Psoas muscle (tissue), 8 donors: Measurements from ENCODE around the gene BRD9. TPM values are rescaled to one million over a fixed set of nuclear protein-coding genes. Genes with fewer than 3 reads are reported as not detected.
A peak's percentile ranks its signal among the peaks of the same experiment; 100 is the strongest.

Experiments used
- ATAC-seq, 4 donors: fragments of 200-7000 bp; cut with Tn5 transposase; one replicate each; pipeline ENCODE4 v1.9.1; 2020; ENCODE audit warnings: moderate library complexity in 3 of 4, mild to moderate bottlenecking in 2 of 4
- DNase-seq, 2 donors: peaks; one replicate each; pipeline ENCODE4 v3.0.0-alpha.2; 2020
- H3K27ac ChIP-seq: fragments of 200-600 bp; one replicate; pipeline ENCODE4 v1.8.0; 2022
- H3K27me3 ChIP-seq, 3 donors: fragments of 200-600 bp in 1 of 3; one replicate each; pipeline versions ENCODE4 v1.6.1 to v1.8.0; 2013 to 2022; ENCODE audit warnings: low read length in 2 of 3, mild to moderate bottlenecking in 2 of 3, moderate library complexity in 1 of 3; ENCODE audit not compliant: insufficient read depth in 3 of 3
- H3K36me3 ChIP-seq, 2 donors: fragments of 200-600 bp in 1 of 2; one replicate each; pipeline versions ENCODE4 v1.6.1 to v1.8.0; 2013 to 2022; ENCODE audit warnings: low read depth in 1 of 2, mild to moderate bottlenecking in 1 of 2, moderate library complexity in 1 of 2; ENCODE audit not compliant: insufficient read depth in 1 of 2
- H3K4me1 ChIP-seq: fragments of 200-600 bp; one replicate; pipeline ENCODE4 v1.8.0; 2022
- H3K4me3 ChIP-seq: fragments of 200-600 bp; one replicate; pipeline ENCODE4 v1.8.0; 2022; ENCODE audit warnings: mild to moderate bottlenecking
- H3K9me3 ChIP-seq: fragments of 200-600 bp; one replicate; pipeline ENCODE4 v1.8.0; 2022
- CTCF ChIP-seq: fragments of 200-600 bp; IDR thresholded peaks from one replicate; pipeline ENCODE4 v1.8.0; 2022; ENCODE audit warnings: antibody characterized with exemption
- WGBS, 3 donors: extraction: QIAGEN DNeasy Blood & Tissue Kit; methylation state at CpG; one replicate each; pipeline versions ENCODE4 v1.1.6 to v1.1.7; 2013; 5-methylcytosine and 5-hydroxymethylcytosine counted together
- intact Hi-C, 2 donors: fragments of 100-400 bp; cut with DNase I; formaldehyde crosslinking; loops; one replicate each; pipeline versions ENCODE4 v1.11.0 to v1.14.2; 2022
- polyA plus RNA-seq, 3 donors: library from polyadenylated mRNA; stranded (reverse); fragments of 200-250 nt; gene quantifications; one replicate each; pipeline ENCODE4 v1.2.3, GENCODE V29; 2013
- total RNA-seq, 4 donors: library from RNA; stranded (reverse); fragmentation: NEBNext Ultra II Directional in 2 of 4; extraction: Animal tissue kit (Norgen Biotek cat#: 25700) in 2 of 4; gene quantifications; one replicate each; pipeline versions ENCODE4 v1.2.1 to v1.2.4, GENCODE V29; 2021 to 2023
- donor health status: healthy with polysubstance abuse.
- donor health status: DM: no; HTN: no; CAD: no; lungs with moderate emphysema.
- donor health status: Bipolar disorder and iron deficiency.
- donor health status: healthy.
- donor health status: DM: yes; HTN: yes; CAD: no.
- donor health status: DM: no; HTN: no; CAD: no.
- donor health status: DM: no; HTN: no; CAD: no.
- donor health status: DM: yes; HTN: yes; CAD: no.

The BRD9 gene
- total and polyA plus RNA-seq, 7 donors: 18.7 to 28.0 (median 22.6) TPM

- no peak overlapping the region for H3K27ac ChIP-seq
- intact Hi-C loops: no loop called here
- H3K27me3 ChIP-seq: no peaks in the 10 kb centered on the region
- ATAC-seq (no peak), DNase-seq (peak in 1 of 2 donors; percentile 32)
- no peaks in the 10 kb centered on the region for H3K4me1 ChIP-seq
- WGBS, 3 donors: 90 to 94% (median 93%) methylated on average over 15 of the region's 15 CpGs
- no peaks in the 10 kb centered on the region for H3K9me3 ChIP-seq
- H3K36me3 ChIP-seq: peaks cover 8 to 75% of the 10 kb centered on the region in 2 donors
- H3K4me3 ChIP-seq: no peak overlapping the region
- no peak for TF ChIP-seq CTCF
Measured at GRCh38 chr5:878125-878524, 14.5 kb downstream of the BRD9 start.

GRCh38 chr5:876398-877365 lies 15.9 kb downstream of the BRD9 start:
- H3K9me3 ChIP-seq: no peaks in the 10 kb centered on the region
- no peaks in the 10 kb centered on the region for H3K4me1 ChIP-seq
- intact Hi-C loops: no loop called here
- DNase-seq (peak in 1 of 2 donors; percentile 39), ATAC-seq (no peak)
- no peak overlapping the region for H3K27ac ChIP-seq
- H3K27me3 ChIP-seq: no peaks in the 10 kb centered on the region
- 90 to 91% (median 91%) methylated on average over 28 of the region's 28 CpGs for WGBS, 3 donors
- no peak overlapping the region for H3K4me3 ChIP-seq
- no peak for TF ChIP-seq CTCF
- H3K36me3 ChIP-seq: peaks cover 8 to 80% of the 10 kb centered on the region in 2 donors

- no peak for TF ChIP-seq CTCF
- Histone ChIP-seq H3K36me3 (peaks cover 3 to 80% of the 10 kb centered on the region in 2 donors), H3K27ac (no peak overlapping the region), H3K9me3 (no peaks in the 10 kb centered on the region), H3K27me3 (no peaks in the 10 kb centered on the region), H3K4me1 (no peaks in the 10 kb centered on the region), H3K4me3 (no peak overlapping the region)
- intact Hi-C loops: no loop called here
- DNase-seq: peak in 1 of 2 donors; percentile 28
- no peak for ATAC-seq
- 95 to 98% (median 96%) methylated on average over 23 to 24 of the region's 24 CpGs for WGBS, 3 donors
Measured at GRCh38 chr5:875931-876330, 16.7 kb downstream of the BRD9 start.

- ATAC-seq (no peak), DNase-seq (peak in 1 of 2 donors; percentile 13)
- Histone ChIP-seq H3K9me3 (no peaks in the 10 kb centered on the region), H3K36me3 (peaks cover 4 to 99% of the 10 kb centered on the region in 2 donors), H3K27me3 (no peaks in the 10 kb centered on the region), H3K4me1 (no peaks in the 10 kb centered on the region), H3K4me3 (no peak overlapping the region), H3K27ac (no peak overlapping the region)
- WGBS, 3 donors: 82 to 87% (median 87%) methylated on average over 8 of the region's 8 CpGs
- TF ChIP-seq CTCF: no peak
- intact Hi-C loops: no loop called here
Measured at GRCh38 chr5:873328-873727, 19.3 kb downstream of the BRD9 start.
